HL-60 (cell line): Measurements from ENCODE around the gene ST13.
"Not testable (repeated sequence)": the region's sequence is repeated elsewhere in the genome, so short reads cannot be mapped to it uniquely, and the experiment has no call there.

ENCODE experiments used
- GABPA ChIP-seq: IDR thresholded peaks from 2 replicates; pipeline ENCODE4 v1.6.1; 2012; ENCODE audit warnings: low read depth
- POLR2AphosphoS5 ChIP-seq: IDR thresholded peaks from 2 replicates; pipeline ENCODE4 v1.6.1; 2012; ENCODE audit warnings: low read depth
- SPI1 ChIP-seq: IDR thresholded peaks from 2 replicates; pipeline ENCODE4 v1.6.1; 2012; ENCODE audit warnings: low read depth, mild to moderate bottlenecking, borderline replicate concordance
- TF ChIP-seq, protein P1 (sequence below): IDR thresholded peaks from one replicate; pipeline ENCODE4 v1.5.1; 2011; ENCODE audit warnings: low read length, control low read depth, inconsistent platforms; ENCODE audit not compliant: insufficient read depth
- TF ChIP-seq, protein P2 (sequence below): IDR thresholded peaks from 2 replicates; pipeline ENCODE4 v1.6.1; 2012; ENCODE audit warnings: low read depth; ENCODE audit not compliant: insufficient replicate concordance

DNA sequence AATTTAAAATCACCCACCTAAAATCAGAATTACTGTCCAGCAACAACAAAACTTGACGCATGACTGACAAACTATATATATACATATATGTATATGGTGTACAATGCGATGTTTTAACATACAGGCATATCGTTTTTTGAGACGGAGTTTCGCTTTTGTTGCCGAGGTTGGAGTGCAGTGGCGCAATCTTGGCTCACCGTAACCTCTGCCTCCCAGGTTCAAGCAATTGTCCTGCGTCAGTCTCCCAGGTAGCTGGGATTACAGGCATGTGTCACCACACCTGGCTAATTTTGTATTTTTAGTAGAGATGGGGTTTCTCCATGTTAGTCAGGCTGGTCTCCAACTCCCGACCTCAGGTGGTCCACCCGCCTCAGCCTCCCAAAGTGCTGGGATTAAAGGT is 10.6 kb downstream of the ST13 start:
- TF ChIP-seq, protein P1, sequence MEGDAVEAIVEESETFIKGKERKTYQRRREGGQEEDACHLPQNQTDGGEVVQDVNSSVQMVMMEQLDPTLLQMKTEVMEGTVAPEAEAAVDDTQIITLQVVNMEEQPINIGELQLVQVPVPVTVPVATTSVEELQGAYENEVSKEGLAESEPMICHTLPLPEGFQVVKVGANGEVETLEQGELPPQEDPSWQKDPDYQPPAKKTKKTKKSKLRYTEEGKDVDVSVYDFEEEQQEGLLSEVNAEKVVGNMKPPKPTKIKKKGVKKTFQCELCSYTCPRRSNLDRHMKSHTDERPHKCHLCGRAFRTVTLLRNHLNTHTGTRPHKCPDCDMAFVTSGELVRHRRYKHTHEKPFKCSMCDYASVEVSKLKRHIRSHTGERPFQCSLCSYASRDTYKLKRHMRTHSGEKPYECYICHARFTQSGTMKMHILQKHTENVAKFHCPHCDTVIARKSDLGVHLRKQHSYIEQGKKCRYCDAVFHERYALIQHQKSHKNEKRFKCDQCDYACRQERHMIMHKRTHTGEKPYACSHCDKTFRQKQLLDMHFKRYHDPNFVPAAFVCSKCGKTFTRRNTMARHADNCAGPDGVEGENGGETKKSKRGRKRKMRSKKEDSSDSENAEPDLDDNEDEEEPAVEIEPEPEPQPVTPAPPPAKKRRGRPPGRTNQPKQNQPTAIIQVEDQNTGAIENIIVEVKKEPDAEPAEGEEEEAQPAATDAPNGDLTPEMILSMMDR, result not testable (repeated sequence)
- TF ChIP-seq, protein P2, sequence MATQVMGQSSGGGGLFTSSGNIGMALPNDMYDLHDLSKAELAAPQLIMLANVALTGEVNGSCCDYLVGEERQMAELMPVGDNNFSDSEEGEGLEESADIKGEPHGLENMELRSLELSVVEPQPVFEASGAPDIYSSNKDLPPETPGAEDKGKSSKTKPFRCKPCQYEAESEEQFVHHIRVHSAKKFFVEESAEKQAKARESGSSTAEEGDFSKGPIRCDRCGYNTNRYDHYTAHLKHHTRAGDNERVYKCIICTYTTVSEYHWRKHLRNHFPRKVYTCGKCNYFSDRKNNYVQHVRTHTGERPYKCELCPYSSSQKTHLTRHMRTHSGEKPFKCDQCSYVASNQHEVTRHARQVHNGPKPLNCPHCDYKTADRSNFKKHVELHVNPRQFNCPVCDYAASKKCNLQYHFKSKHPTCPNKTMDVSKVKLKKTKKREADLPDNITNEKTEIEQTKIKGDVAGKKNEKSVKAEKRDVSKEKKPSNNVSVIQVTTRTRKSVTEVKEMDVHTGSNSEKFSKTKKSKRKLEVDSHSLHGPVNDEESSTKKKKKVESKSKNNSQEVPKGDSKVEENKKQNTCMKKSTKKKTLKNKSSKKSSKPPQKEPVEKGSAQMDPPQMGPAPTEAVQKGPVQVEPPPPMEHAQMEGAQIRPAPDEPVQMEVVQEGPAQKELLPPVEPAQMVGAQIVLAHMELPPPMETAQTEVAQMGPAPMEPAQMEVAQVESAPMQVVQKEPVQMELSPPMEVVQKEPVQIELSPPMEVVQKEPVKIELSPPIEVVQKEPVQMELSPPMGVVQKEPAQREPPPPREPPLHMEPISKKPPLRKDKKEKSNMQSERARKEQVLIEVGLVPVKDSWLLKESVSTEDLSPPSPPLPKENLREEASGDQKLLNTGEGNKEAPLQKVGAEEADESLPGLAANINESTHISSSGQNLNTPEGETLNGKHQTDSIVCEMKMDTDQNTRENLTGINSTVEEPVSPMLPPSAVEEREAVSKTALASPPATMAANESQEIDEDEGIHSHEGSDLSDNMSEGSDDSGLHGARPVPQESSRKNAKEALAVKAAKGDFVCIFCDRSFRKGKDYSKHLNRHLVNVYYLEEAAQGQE, result not testable (repeated sequence)
- not testable (repeated sequence) for TF ChIP-seq GABPA, POLR2AphosphoS5, SPI1
